HG03342 (cell line): Measurements from ENCODE around the gene SMIM35.

Experiments
- ATAC-seq: cut with Tn5 transposase; IDR thresholded peaks from one replicate; pipeline ENCODE4 v1.9.1; 2021; ENCODE audit warnings: mild to moderate bottlenecking, moderate library complexity; ENCODE audit not compliant: unreplicated experiment

The SMIM35 gene

DNA sequence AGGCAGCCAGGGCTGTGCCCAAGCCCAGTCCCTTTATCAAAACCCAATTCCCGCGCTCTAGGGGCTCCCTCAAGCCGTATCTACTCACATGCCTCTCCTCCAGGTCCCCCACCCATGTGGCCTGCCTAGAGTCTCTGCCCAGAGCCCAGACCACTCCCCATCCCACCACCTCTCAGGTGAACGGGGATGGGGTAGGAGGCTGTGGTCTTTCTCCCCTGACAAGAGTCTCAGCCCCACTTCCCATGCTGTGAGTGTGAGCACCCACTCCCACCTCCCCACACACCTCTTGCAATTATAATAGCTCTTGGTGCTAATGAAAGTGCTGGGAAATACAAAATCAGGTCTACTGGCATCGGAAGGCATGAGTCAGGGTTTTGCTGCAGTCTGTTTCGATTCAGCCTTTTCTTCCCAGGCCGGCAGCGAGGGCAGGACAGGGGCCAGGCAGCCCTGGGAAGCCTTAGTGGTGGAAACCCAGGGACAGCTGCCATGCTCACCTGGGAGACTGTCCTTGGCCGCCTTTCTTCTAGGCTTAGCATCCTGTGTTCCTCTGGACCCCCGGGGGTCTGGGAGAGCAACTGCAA is 26.6 kb downstream of the SMIM35 start:
- ATAC-seq: no peak

DNA sequence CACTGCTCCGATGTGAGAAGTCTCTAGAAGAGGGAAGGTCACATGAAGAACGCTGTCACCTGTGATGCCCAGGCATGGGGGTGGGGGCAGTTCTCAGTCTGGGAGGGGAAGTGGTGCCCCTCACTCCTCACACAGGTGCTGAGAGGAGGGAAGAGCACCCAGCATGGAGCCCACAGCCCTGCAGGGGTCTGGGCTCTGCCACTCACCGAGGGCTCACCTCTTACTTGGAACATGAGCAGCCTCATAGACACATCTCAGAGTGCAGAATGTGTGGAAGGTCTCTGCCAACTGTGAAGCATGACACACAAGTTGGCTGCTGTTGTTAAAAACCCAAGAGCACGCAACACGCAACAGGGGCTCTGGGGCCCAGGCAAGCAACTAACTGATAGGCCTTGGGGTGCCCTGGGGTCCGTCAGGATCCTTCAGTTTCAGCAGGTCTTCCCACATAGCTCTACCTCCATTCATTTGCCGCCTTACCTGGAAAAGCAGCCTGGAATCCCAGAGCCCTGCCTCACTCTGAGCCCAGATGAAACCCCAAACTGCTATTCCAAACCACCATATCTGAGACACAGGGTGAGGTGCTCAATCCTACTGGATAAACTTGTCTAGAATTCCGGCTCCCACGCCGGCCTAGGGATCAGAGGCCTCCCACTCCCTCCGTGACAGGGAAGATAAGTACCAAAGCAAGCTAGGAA is 27.4 kb downstream of the SMIM35 start:
- ATAC-seq: no peak

GRCh38 chr11:118058311-118059245 is 28.2 kb downstream of the SMIM35 start:
- ATAC-seq: no peak

DNA sequence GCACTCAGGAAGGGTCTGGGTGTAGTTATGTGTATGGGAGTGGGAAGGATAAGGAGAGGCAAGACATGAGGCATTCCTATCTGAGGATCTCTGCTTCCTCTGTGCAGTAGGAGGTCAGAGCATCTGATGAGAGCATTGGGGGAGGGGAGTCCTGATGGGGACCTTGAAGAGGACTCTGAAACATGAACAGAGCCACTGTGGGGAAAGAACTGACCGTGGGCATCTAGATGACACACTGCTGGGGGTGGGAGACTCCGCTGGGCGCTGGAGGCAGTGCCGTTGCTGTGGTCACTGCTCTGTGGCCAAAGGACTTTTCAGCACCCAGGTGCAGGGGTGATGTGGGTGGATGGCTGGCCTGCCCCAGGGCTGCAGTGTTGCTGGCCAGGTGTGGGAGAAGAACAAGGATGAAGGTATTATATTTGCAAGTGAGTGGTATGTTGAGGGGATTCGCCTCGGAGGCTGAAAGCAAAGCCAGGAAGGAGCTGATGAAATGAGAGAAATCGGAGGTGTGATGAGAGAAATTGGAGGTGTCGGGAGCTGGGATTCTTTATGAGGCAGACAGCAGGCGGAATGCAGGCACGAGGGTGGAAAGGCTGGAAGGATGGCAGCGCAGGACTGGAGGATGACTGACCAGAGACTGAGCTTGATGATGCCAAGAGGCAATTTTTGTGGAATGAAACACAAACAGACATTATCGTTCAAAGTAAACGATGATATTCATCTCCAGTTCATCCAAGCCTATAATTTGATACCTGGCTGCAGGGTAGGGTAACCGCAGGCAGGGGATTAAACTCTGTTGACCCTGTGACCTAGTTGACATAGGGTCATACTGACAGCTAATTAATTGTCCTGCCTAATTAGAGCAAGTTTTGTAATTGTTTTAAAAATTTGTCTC is 29.3 kb downstream of the SMIM35 start:
- no peak for ATAC-seq

- no peak for ATAC-seq
Measured at GRCh38 chr11:118056806-118057205, 30.0 kb downstream of the SMIM35 start.

DNA sequence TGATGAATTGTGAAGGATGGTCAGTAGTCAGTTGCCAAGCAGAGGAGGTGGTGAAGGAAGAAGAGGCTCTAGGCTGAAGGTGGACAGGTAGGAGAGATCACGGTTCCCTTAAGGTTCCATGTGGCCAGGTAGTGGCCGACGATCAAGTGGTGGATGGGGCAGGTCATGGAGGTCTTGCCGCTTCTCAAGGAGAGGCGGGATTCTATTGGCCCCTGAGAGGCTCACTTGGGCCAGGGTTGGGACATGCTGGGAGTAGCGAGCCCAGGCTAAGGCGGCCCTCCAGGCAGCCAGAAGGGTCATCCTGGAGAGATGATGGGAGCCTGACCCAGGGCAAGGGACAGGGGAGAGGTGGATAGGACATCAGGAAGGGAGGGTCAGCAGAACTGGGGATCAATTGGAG is 30.8 kb downstream of the SMIM35 start:
- ATAC-seq: no peak

DNA sequence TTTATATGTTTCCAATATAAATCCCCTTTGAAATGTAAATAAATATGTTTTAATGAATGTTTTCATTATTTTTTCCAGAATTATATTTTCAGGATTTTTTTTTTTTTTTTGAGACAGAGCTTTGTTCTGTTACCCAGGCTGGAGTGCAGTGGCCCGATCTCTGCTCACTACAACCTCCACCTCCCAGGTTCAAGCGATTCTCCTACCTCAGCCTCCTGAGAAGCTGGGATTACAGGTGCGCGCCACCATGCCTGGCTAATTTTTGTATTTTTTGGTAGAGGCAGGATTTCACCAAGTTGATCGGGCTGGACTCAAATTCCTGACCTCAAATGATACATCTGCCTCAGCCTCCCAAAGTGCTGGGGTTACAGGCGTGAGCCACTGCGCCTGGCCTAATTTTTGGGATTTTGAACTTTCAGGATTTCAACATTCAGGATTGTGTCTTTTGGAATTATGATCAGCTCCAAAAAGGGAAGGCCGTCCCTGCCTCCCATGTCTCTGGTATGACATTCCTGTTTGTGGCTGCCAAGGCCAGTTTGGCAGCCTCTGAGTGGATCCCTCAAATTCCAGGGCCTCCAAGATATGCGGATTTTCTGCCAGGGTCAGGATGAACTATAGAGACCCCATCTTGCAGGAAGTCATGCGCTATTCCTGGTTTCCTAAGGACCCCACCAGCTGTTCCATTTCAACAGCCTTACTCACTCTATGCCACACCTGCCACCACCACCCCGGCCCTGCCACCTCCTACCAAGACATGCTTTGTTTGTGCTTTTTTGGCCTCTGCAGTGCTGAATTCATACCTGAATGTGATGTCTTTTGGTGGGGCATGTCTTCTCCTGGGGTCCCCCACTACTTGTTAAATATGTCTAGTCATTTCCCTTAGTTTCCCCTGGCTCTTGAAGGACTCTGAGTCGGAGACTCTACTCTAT is 31.8 kb downstream of the SMIM35 start:
- no peak for ATAC-seq

DNA sequence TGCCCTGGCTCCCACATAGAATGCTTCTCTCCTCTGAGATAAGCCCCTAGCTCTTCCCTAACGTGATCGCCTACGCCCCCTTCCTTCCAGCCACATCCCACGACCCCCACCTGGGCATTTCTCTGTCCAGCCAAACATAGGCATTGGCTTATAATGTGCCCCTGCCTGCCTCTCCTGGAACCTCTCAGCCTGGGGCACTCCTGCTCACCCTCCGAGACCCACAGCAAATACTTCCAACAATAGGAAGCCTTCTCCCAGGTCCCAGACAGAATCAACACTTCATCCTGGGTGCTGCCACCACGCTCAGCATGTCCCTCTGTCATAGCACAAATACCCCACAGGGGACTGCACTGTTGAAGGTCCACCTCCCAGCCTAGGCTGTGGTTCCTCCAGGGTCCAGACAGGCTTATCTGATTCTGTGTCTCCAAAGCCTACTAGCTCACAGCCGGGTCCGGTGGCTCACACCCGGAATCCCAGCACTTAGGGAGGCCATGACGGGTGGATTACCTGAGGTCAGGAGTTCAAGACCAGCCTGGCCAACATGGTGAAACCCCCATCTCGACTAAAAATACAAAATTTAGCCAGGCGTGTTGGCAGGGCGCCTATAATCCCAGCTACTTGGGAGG is 34.1 kb downstream of the SMIM35 start:
- ATAC-seq: no peak

DNA sequence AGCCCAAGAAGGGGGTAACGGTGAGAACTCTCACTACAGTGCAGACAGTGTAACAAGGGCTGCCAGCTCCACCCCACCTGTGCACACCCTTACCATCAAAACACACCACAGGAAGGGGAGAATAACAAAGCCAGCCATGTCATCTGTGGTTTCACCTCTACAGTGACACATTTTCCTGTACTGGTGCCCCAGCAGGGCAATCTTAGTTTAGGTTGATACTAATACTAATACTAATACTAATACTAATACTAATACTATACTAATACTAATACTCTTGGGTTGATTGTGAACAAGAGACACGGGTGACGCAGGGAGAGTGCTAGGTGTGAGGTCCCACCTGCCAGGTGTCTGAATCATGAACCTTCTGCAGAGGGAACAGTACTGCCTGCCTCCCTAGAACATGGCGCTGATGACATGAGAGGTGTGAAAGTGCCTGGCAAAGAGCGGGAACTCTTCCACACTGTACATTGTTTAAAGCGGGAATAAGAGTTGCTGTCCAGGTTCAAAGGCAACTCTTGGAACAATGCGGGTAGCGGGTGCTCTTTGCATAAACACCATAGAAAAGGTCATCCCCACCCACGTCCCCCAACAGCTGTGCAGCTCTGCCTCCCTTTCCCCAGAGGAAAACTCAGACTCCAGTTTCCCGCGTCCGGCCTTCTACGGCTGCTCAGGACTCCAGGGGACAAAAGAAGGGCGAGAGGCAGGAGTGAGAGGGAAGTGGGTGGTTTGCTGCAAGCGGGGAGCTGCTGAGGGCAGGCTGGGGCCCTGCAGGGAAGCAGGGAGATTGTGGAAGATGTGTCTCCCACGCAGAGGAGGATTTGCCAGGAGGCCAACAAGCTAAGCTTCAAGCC is 34.9 kb downstream of the SMIM35 start:
- peak; percentile 56 for ATAC-seq

- no peak for ATAC-seq
Measured at GRCh38 chr11:118051136-118051610, 35.6 kb downstream of the SMIM35 start.

DNA sequence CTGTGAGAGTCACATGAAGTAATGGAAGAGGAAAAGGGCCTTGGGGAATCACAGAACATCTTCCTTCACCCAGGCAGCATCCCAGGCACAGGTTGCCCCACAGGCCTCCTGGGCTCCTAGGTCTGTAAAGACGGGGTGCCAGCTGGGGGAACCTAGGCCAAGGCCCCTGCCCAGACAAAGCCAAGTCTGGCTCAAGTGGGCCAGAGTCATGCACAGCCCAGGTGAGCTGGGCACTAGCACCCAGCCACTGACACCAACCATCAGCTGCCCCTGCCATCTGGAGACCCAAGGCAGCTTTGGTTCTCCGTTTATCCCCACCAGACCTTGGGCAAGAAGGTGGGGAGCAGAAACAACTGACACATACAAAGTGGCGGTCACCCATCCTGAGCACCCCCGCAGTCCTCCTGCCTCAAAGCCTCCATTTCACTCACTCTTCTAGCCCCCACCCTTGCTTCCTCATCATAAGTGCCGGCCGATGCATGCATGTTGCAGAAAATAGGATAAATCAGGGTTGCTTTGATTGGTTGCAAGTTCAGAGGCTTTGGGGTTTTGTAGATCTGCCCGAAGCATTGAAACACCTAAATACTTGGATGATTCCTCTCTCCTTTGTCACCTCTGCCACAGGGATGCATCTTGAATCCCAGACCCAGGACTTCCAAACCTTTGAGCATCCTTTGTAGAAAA is 36.4 kb downstream of the SMIM35 start:
- no peak for ATAC-seq

DNA sequence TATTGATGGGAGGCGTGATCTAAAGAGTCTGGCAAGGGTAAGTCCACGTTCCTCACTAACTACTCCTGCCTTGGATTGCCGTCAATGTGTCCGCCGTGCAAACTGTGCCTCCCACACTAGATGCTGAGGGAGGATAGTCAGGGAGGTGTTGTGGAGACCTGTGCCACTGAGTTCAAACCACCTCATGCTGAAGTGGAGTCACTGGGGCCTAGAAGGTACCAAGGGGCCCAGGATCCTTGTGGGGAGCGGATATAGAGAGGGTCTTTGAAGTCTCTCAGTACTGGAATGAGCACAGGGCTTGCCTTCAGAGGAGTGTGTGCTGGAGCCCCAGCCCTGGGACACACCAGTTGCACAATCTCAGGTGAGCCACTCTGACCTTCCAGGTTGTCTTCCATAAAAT is 37.0 kb downstream of the SMIM35 start:
- ATAC-seq: no peak

- no peak for ATAC-seq
Measured at GRCh38 chr11:118048472-118049370, 38.0 kb downstream of the SMIM35 start.

DNA sequence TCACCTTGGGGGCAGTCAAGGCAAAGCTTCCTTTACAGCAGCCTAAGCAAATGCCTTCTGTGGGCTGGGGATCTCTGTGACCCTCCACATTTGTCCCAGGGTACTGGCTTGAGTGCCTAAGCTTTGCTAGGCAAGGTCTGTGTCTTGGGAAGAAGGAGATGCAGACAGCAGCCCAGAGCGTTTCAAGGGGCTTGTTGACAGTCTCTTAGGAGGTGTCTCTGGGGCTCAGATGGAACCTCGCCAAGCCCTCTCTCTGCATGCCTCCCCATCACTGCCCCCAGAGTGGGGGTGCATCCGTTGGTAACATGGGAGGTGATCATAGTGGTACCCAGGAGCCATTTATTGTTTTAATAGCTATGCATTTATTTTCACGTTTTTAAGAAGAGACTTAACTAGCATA is 39.0 kb downstream of the SMIM35 start:
- no peak for ATAC-seq

- no peak for ATAC-seq
Measured at GRCh38 chr11:118046964-118047700, 39.6 kb downstream of the SMIM35 start.
